Activated T-helper 2 cell treated with anti-CD3 and anti-CD28 coated beads, Interferon-gamma antibody, Interleukin-2, Interleukin-4, amounts not matched to agents 10 μg/mL and 5 μg/mL and 100 μg/mL, durations not matched to agents 14 hours and 24 hours and 36 hours (primary cell): ENCODE measurements around the gene CD177. TPM values are rescaled to one million over a fixed set of nuclear protein-coding genes. Genes with fewer than 3 reads are reported as not detected.
"Not testable (repeated sequence)": the region's sequence is repeated elsewhere in the genome, so short reads cannot be mapped to it uniquely, and the experiment has no call there.

Experiments
- DNase-seq: peaks from one replicate; pipeline ENCODE4 v3.0.0; 2021; ENCODE audit warnings: low spot score
- H3K27ac Mint-ChIP-seq: one replicate; pipeline ENCODE4 v1.8.0; 2021; ENCODE audit warnings: mixed read lengths
- H3K27me3 Mint-ChIP-seq: one replicate; pipeline ENCODE4 v1.8.0; 2021; ENCODE audit warnings: low read depth, mixed read lengths
- H3K36me3 Mint-ChIP-seq: one replicate; pipeline ENCODE4 v1.8.0; 2021; ENCODE audit warnings: low read depth, mixed read lengths
- H3K4me1 Mint-ChIP-seq: one replicate; pipeline ENCODE4 v1.8.0; 2021; ENCODE audit warnings: low read depth, mixed read lengths
- H3K4me3 Mint-ChIP-seq: one replicate; pipeline ENCODE4 v1.8.0; 2021; ENCODE audit warnings: low read depth, mild to moderate bottlenecking, moderate library complexity, mixed read lengths
- H3K9me3 Mint-ChIP-seq: one replicate; pipeline ENCODE4 v1.8.0; 2021; ENCODE audit warnings: mixed read lengths
- intact Hi-C: fragments of 100-400 bp; cut with micrococcal nuclease; formaldehyde crosslinking; loops from one replicate; pipeline ENCODE4 v1.15.1; 2023
- total RNA-seq: library from RNA; stranded (reverse); gene quantifications from 2 replicates; pipeline ENCODE4 v1.2.3, GENCODE V29; 2022

The CD177 gene
- total RNA-seq, 1 donor from 2014 or later, result not detected

GRCh38 chr19:43318796-43319314, 34.6 kb upstream of the CD177 start:
- no peak for DNase-seq

GRCh38 chr19:43320546-43320945, 32.9 kb upstream of the CD177 start:
- intact Hi-C loops, result no loop called here
- Mint-ChIP-seq H3K27ac (no peak overlapping the region), H3K4me3 (no peak overlapping the region), H3K9me3 (no peaks in the 10 kb centered on the region), H3K36me3 (no peaks in the 10 kb centered on the region), H3K27me3 (no peaks in the 10 kb centered on the region), H3K4me1 (no peaks in the 10 kb centered on the region)
- no peak for DNase-seq

More at GRCh38 chr19:43318796-43319314, 34.6 kb upstream of the CD177 start:
- H3K27me3 Mint-ChIP-seq, result no peaks in the 10 kb centered on the region
- no peak overlapping the region for H3K27ac Mint-ChIP-seq
- H3K4me3 Mint-ChIP-seq, result no peak overlapping the region
- no peaks in the 10 kb centered on the region for H3K9me3 Mint-ChIP-seq
- no peaks in the 10 kb centered on the region for H3K4me1 Mint-ChIP-seq
- intact Hi-C loops, result no loop called here
- H3K36me3 Mint-ChIP-seq, result no peaks in the 10 kb centered on the region

- H3K27me3 Mint-ChIP-seq, DNase-seq, H3K4me1 Mint-ChIP-seq, H3K4me3 Mint-ChIP-seq, H3K36me3 Mint-ChIP-seq, H3K27ac Mint-ChIP-seq, H3K9me3 Mint-ChIP-seq, intact Hi-C loops: not testable (repeated sequence)
These were observed 26.7 kb upstream of the CD177 start for GRCh38 chr19:43326761-43327160.

- H3K4me1 Mint-ChIP-seq, H3K27me3 Mint-ChIP-seq, DNase-seq, H3K36me3 Mint-ChIP-seq, intact Hi-C loops, H3K4me3 Mint-ChIP-seq, H3K9me3 Mint-ChIP-seq, H3K27ac Mint-ChIP-seq: not testable (repeated sequence)
These were observed 24.9 kb upstream of the CD177 start for GRCh38 chr19:43328561-43328960.

GRCh38 chr19:43329049-43329448, 24.4 kb upstream of the CD177 start:
- H3K9me3 Mint-ChIP-seq, DNase-seq, H3K36me3 Mint-ChIP-seq, H3K4me1 Mint-ChIP-seq, intact Hi-C loops, H3K27me3 Mint-ChIP-seq, H3K27ac Mint-ChIP-seq, H3K4me3 Mint-ChIP-seq: not testable (repeated sequence)

- no peak for DNase-seq
- no peaks in the 10 kb centered on the region for H3K4me1 Mint-ChIP-seq
- H3K9me3 Mint-ChIP-seq, result no peaks in the 10 kb centered on the region
- no peaks in the 10 kb centered on the region for H3K36me3 Mint-ChIP-seq
- H3K27ac Mint-ChIP-seq, result no peak overlapping the region
- intact Hi-C loops, result no loop called here
- no peaks in the 10 kb centered on the region for H3K27me3 Mint-ChIP-seq
- no peak overlapping the region for H3K4me3 Mint-ChIP-seq
These were observed 23.5 kb upstream of the CD177 start for GRCh38 chr19:43329989-43330388.

- Mint-ChIP-seq H3K36me3 (no peaks in the 10 kb centered on the region), H3K27ac (no peak overlapping the region), H3K27me3 (no peaks in the 10 kb centered on the region), H3K9me3 (no peaks in the 10 kb centered on the region), H3K4me1 (no peaks in the 10 kb centered on the region), H3K4me3 (no peak overlapping the region)
- intact Hi-C loops, result no loop called here
- no peak for DNase-seq
These were observed 22.6 kb upstream of the CD177 start for GRCh38 chr19:43330726-43331434.

- no peaks in the 10 kb centered on the region for H3K4me1 Mint-ChIP-seq
- intact Hi-C loops, result no loop called here
- no peak overlapping the region for H3K4me3 Mint-ChIP-seq
- H3K27ac Mint-ChIP-seq, result no peak overlapping the region
- DNase-seq, result no peak
- H3K9me3 Mint-ChIP-seq, result no peaks in the 10 kb centered on the region
- no peaks in the 10 kb centered on the region for H3K27me3 Mint-ChIP-seq
- no peaks in the 10 kb centered on the region for H3K36me3 Mint-ChIP-seq
These were observed 22.0 kb upstream of the CD177 start for GRCh38 chr19:43331435-43332010.

GRCh38 chr19:43332058-43332922, 21.2 kb upstream of the CD177 start:
- no peaks in the 10 kb centered on the region for H3K9me3 Mint-ChIP-seq
- intact Hi-C loops, result no loop called here
- H3K4me3 Mint-ChIP-seq, result no peak overlapping the region
- no peaks in the 10 kb centered on the region for H3K36me3 Mint-ChIP-seq
- no peaks in the 10 kb centered on the region for H3K4me1 Mint-ChIP-seq
- H3K27me3 Mint-ChIP-seq, result no peaks in the 10 kb centered on the region
- H3K27ac Mint-ChIP-seq, result no peak overlapping the region
- no peak for DNase-seq

- H3K36me3 Mint-ChIP-seq, H3K4me1 Mint-ChIP-seq, DNase-seq, H3K27ac Mint-ChIP-seq, H3K27me3 Mint-ChIP-seq, H3K4me3 Mint-ChIP-seq, intact Hi-C loops, H3K9me3 Mint-ChIP-seq: not testable (repeated sequence)
These were observed 17.0 kb upstream of the CD177 start for GRCh38 chr19:43336508-43336907.

- H3K4me1 Mint-ChIP-seq, result no peaks in the 10 kb centered on the region
- H3K36me3 Mint-ChIP-seq, result no peaks in the 10 kb centered on the region
- no peak for DNase-seq
- intact Hi-C loops, result no loop called here
- H3K9me3 Mint-ChIP-seq, result no peaks in the 10 kb centered on the region
- H3K4me3 Mint-ChIP-seq, result no peak overlapping the region
- H3K27me3 Mint-ChIP-seq, result no peaks in the 10 kb centered on the region
- no peak overlapping the region for H3K27ac Mint-ChIP-seq
These were observed 15.7 kb upstream of the CD177 start for GRCh38 chr19:43337737-43338136.

GRCh38 chr19:43338530-43338929, 15.0 kb upstream of the CD177 start:
- no peak overlapping the region for H3K27ac Mint-ChIP-seq
- no peak overlapping the region for H3K4me3 Mint-ChIP-seq
- H3K36me3 Mint-ChIP-seq, result no peaks in the 10 kb centered on the region

More at GRCh38 chr19:43338530-43338929, 15.0 kb upstream of the CD177 start:
- intact Hi-C loops, result no loop called here
- H3K4me1 Mint-ChIP-seq, result no peaks in the 10 kb centered on the region
- no peaks in the 10 kb centered on the region for H3K27me3 Mint-ChIP-seq
- DNase-seq, result no peak
- H3K9me3 Mint-ChIP-seq, result no peaks in the 10 kb centered on the region
